GM23248 (cell line): ENCODE measurements around the gene GSK3A.

Source experiments
- EZH2 ChIP-seq: fragments of 200-600 bp; sonication (generic); IDR thresholded peaks from 2 replicates; pipeline ENCODE4 v1.6.1; 2018; ENCODE audit warnings: antibody characterized with exemption, mild to moderate bottlenecking; ENCODE audit not compliant: insufficient read depth, poor library complexity, severe bottlenecking
- EZH2phosphoT487 ChIP-seq: fragments of 200-600 bp; sonication (generic); IDR thresholded peaks from 2 replicates; pipeline ENCODE4 v1.6.1; 2018; ENCODE audit warnings: antibody characterized with exemption, moderate library complexity, mild to moderate bottlenecking, low read depth; ENCODE audit not compliant: insufficient read depth

DNA sequence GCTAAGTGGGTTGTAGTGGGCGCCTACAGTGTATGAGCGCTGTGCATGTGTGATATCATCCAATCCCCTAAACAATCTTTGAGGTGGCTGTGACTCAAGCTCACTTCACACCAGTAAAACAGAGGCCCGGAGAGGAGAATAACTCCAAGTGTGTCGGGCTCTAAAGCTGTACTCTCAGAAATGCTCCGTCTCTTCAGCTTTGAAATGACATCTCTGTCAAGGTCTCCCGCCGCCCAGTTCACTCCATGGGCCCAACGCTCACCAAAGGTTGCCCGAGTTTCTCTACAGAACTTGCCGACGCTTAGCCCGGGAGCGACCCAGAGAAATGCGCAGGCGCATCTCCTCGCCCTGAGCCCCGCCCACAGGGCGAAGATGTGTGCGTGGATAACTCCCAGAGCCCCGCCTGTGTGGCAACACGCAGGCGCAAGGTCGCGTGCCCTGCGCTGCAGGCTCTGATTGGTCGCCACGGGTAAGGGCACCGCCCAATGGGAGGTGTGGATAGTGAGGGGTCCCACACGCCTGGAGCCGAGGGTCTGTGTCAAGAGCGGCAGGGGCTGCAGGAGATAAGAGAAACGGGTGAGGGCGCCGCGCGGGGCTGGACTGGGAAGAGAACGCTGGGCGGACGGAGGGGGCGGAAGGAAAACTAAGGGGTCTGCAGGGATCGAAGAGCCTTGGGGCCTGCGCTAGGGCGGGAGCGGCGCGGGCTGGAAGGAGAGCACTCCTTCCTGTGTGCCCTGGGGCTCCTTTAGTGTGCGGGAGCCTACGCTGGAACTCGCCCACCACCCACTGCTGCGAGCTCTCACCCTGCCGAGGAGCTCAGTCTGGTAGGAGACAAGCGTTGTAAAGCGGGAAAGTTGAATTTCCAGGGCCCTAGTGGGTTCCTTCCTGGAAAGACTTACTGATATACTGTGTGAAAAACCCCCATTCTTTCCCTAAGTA, 22.3 kb downstream of the GSK3A start, which contains the start of gene ZNF526:
- no peak for TF ChIP-seq EZH2
- TF ChIP-seq EZH2phosphoT487: no peak
